NCI-H2029 (cell line): ENCODE data around the gene LDLRAD1.
"Not testable (repeated sequence)": the region's sequence is repeated elsewhere in the genome, so short reads cannot be mapped to it uniquely, and the experiment has no call there.

Experiments
- DNase-seq: peaks from one replicate; lab custom pipeline; 2025; lab: John Stamatoyannopoulos, UW

The LDLRAD1 gene

DNA sequence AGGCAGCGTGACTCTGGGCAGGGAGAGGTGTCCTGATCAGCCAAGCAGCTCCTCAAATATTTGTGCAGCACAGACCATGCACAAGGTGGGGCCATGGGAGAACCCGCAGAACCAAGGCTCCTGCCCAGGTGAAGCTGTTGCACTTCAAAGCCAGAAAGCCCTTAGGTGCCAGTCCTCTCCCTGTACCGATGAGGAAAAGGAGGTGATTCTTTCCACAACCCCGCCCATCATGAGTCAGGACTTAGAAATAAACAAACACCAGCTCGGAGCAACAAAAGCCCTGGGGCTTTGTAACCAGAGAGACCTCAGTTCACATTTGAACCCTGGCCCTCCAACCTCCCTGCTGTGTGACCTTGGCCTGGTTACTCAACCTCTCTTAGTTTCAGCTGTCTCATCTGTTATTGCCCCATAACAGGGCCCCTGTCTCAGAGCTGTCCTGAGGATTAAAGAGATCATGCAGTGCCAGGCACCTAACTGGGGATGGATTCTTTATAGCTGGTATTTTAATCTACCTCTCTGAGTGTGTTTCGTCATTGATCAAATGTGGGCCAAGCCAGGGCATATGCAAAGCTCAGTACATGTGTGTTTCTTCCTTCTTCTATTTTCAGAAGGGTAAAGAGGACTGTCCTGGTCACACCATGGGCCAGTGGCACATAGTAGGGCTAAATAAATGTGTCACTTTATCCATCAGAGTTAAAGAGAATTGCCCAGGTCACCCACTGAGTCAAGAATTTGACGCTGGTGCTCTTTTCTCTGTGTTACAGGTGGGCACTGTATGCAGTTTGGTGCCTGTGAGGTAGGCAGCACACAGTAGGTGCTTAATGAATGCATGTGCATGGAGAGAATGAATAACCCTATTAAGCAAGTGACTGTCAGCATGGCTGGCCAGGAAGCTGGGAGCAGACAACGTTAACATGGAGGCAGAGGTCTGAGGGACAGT is 1.4 kb downstream of the LDLRAD1 start:
- peak; percentile 100 for DNase-seq

DNA sequence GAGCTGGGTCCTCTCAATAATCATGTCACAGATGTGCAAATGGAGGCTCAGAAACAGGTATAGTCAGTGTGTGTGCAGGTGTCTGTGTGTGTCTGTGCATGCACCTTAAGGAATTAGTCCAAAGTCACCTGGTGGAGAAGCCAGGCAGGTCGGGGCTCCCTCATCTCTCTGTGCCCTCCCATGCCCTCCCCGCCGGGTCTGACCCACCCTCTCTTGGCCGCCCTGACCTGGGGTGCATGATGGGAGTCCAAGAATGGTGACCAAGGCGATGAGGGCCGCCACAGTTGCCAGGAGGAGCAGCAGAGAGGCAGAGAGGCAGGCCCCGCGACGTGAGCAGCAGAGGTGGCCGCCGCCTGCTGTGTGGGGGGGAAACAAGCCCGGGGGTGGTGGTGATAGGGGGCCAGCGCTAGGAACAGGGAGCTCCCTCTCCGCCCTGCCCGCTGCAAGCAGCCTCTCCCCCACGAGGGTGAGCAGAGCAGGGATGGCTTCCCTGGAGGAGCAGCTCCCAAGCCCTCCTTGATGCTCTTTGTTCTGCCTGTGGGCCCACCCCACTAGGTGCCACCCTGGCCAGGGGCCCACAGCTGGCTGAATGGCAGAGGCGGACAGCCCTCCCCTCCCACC is 3.9 kb downstream of the LDLRAD1 start:
- DNase-seq, result no peak

DNA sequence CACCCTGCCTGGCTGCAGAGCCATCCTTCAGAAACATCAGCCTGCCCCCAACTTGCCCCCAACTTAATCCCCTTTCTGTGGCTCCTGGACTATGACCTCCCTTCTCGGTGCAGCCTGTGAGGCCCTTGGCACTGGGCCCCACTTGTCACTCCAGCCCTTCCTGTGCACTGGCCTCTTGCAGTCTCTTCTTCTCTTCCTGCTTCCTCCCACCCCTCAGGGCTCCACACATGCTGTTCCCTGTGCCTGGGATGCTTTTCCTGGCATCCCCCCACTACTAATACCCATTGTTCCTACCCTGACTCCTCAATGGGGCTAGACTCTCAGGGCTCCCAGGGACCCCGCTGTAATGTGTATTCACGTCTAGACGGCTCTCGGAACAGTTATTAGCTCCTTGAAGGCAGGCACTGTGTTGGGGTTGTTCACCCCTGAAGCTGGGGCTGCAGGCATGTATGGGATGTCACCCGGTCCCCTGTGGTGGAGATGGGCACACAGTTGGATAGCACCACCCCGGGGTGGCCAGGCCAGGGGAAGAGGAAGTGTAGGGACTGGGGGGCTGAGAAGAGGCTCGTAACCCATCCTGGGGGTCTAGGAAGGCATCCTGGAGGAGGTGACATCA is 4.5 kb downstream of the LDLRAD1 start:
- DNase-seq, result no peak

DNA sequence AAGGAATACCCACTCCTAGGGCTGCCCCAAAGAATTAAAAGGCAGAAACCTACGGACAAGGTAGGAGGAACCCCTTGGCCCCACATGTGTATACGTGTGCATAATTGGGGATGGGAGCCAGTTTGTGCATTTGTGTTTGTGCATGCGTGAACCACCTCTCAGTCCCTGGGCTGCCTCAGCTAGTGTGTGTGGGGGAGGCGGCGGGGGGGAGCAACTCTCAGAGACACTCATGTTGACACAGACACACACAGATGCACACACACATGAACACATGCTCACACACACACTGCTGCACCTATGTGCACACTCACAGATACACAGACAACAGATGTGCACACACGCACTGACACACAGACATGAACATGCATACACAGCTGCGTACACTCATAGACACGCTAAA is 5.1 kb downstream of the LDLRAD1 start:
- DNase-seq, result no peak

DNA sequence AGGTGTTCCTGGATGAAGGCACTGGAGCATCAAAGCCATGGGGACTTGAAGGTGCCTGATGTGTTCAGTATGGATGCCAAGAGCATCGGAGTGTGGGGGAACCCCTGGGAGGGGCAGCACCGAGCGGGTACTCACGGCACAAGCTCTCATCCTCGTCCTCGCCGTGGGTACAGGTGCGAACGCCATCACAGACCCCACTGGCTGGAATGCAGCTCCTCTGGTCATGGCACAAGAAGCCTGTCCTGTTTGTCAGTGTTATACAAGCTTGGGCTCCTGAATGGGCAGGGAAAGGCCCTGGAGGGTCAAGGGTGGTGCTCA is 6.0 kb downstream of the LDLRAD1 start:
- DNase-seq, result no peak

DNA sequence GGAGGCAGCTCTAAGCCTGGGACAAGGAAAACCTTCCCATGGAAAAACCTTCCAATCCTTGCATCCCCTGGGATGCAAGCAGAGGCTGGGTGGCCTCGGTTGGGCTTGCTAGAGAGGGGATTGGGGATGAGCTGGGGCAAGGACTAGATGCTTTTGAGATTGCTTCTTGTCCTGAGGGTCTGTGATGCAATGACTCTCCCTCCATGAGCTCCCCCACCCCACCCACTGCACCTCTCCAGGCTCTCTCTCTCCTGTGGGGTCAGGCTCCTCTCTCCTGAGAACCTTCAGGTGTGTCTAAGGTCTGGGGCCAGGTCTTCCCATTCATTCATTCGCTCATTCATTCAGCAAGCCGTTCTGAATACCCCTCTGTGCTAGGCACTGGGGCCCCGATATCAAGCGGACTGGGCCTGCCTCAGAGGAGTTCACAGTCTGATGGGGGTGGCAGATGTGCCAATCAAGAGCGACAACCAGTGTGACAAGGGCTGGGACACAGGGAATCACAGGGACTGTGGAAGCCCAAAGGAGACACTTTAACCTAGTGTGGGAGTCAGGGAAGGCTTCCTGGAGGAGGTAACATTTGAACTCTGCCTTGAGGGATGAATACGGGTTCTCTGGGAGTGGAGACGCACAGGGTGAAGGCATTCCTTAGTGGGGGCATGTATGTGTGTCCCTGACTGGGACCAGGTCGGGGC is 6.5 kb downstream of the LDLRAD1 start:
- DNase-seq, result no peak

DNA sequence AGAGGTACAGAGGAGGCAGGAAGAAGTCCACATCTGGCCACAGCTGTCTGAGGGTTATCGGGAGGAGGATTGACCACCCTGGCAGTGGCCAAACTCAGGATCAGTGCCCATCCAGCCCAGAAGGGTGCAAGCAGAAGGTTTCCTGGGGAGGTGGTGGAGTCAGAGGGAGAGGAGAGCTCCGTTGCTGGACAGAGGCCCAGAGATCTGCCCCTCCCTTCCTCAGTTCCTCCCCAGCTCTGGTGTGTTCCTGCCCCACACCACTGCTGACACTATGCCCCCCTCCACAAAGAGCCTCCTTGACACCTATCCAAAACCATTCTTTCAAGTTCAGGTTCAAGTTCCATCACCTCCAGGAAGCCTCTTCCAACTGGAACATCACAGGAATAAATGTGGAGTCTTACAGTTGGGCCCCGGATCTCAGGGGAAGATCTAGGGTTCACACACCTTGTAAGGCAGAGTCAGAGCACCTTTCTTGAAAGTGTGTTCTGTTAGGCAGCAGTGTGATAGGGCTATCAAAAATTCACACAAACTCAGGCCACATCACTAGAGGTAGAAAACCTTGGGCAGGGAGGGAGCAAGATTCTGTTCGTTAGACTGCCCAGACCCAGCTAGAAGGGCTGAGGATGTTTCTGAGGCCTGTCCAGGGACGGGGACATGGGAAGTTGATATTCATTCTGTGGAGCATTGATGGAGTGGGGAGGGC is 7.4 kb downstream of the LDLRAD1 start:
- DNase-seq, result no peak

DNA sequence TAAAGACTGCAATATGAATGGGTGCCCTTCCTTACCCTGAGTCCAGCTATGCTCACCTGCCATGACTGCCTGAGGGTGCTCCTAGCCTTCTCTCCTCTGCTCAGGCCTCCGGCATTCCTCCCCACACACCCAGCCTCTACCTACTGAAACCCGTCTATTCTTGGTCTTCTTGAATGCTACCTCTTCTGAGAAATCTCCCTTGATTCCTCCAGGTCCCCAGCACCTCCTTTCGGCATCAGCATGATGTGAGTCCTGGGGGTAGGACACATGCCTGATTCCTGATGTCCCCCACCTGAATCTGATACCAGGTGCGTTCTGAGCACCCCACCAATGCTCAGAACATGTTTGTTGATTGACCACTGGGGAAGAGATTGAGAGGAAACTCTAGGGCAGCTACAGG is 8.6 kb downstream of the LDLRAD1 start:
- DNase-seq, result no peak

DNA sequence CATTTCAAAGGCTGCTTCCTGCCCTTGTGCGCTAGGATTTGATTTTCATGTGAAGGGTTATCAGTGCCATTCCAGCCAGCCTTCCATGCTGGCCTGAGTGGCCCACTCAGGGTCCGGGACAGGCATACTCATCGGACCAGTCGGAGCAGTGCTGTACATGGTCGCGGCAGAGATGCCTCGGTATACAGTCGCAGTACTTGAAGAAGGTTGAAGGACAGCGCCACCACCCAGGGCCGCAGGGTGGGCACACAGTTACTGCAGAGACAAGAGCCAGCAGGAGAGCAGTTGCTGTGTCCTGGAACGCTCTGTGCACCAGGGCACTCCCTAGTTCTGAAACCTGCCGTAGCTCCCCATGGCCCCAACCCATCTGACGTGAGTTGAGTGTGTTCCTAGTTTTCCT is 9.1 kb downstream of the LDLRAD1 start:
- no peak for DNase-seq

DNA sequence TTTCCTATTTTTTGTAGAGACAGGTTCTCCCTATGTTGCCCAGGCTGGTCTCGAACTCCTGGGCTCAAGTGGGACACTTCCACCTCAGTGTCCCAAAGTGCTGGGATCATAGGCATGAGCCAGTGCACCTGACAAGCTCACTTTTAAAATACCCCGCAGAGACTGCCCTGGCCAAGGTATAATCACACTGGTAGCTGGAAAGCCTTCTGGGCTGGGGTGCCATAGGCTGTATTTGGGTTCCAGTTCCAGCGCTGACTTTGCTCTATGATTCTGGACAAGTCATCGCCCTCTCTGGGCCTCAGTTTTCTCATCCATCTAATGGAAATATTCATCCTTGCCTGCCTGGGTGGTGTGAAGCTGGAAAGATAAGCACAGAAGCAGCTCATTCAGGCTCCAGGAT is 10.4 kb downstream of the LDLRAD1 start:
- no peak for DNase-seq

DNA sequence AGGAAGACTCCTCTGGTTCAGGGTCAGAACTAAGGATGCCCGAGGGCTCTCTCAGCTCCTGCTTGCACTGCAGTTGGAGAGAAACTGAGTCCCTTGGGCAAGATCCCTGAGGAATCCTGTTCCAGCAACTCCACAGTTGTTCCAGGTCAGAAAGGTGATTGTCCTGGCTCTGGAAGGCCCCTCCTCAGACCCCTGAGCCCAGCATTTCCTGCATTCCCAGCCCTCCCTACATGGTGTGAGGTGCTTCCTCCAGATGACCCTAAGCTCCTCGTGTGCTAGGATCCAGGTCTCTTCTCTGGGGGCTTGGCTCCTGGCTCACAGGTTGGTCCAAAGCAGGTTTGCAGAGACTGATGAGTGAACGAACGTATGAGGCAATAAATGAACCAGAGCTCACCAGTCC is 11.5 kb downstream of the LDLRAD1 start:
- DNase-seq, result no peak

DNA sequence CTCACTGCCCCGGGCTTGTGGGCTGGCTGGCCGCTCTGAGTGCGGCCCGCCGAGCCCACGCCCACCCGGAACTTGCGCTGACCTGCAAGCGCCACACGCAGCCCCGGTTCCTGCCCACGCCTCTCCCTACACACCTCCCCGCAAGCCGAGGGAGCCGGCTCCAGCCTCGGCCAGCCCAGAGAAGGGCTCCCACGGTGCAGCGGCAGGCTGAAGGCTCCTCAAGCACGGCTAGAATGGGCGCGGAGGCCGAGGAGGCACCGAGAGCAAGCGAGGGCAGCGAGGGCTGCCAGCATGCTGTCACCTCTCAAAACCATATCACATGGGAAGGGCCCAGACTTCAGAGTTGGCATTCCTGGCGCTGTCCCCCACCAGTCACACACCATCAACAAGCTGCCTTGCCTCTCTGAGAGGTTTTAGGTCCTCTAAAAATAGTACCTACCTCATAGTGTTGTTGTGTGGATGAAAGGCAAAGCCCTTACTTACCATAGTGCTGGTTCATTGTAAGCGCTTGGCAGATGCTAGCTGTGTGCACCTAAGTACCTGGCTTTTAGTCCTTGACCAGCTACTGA is 13.4 kb downstream of the LDLRAD1 start:
- no peak for DNase-seq

DNA sequence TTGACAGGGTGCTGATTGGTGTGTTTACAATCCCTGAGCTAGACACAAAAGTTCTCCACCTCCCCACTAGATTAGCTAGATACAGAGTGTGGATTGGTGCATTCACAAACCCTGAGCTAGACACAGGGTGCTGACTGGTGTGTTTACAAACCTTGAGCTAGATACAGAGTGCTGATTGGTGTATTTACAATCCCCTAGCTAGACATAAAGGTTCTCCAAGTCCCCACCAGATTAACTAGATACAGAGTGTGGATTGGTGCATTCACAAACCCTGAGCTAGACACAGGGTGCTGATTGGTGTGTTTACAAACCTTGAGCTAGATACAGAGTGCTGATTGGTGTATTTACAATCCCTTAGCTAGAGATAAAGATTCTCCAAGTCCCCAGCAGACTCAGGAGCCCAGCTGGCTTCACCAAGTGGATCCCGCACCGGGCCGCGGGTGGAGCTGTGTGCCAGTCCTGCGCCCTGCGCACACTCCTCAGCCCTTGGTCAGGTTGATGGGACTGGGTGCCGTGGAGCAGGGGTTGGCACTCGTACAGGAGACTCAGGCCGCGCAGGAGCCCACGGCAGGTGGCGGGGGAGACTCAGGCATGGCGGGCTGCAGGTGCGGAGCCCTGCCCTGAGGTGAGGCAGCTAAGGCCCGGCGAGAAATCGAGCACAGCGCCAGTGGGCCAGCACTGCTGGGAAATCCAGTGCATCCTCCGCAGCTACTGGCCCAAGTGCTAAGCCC is 14.1 kb downstream of the LDLRAD1 start:
- not testable (repeated sequence) for DNase-seq

DNA sequence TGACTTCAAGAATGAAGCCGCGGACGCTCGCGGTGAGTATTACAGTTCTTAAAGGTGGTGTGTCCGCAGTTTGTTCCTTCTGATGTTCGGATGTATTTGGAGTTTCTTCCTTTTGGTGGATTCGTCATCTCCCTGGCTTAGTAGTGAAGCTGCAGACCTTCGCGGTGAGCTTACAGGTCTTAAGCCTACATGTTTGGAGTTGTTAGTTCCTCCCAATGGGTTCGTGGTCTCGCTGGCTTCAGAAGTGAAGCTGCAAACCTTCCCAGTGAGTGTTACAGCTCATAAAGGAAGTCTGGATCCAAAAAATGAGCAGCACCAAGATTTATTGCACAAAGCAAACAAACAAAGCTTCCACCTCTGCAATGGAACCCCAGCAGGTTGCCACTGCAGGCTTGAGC is 14.7 kb downstream of the LDLRAD1 start:
- DNase-seq, result no peak

DNA sequence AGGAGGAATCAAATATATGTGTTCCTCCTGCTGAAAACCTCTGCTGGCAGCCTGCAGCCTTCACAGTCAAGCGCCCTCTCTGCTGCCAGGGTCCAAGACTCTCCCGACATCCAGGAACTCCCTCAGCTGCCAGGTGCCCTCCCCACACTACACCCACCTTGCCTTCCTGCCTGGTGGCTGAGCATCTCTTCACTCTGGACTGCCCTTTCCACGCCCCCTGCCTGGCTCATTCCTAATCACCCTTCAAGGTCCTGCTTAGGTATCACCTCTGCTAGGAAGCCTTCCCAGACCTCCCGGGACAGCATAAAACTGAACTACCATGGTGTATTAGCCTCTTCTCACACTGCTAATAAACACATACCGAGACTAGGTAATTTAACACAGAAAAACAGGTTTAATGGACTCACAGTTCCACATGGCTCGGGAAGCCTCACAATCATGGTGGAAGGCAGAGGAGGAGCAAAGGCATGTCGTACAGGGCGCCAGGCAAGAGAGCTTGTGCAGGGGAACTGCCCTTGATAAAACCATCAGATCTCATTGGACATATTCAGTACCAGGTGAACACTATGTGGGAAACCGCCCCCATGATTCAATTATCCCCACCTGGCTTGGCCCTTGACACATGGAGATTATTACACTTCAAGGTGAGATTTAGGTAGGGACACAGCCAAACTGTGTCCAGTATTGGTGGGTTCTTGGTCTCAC is 15.3 kb downstream of the LDLRAD1 start:
- no peak for DNase-seq

DNA sequence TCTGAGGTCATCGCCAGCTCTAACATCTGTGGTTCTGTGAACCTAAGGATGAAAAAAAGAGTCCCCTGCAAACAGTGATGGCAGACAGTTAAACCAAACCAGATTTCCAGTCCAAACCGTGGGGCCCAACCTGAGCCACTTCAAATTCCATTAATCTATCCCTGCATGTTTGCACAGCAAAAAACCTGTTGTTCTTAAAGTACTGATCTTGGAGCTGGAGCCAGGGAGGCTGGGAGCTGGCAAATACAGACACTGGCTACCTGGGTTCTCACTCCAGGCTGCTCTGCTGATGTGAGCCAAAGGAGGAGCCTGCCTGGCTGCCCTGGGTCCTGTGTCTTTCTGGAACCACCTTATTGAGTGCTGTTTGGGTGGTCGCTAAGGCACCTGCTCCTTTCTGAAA is 16.4 kb downstream of the LDLRAD1 start:
- DNase-seq, result peak; percentile 94

DNA sequence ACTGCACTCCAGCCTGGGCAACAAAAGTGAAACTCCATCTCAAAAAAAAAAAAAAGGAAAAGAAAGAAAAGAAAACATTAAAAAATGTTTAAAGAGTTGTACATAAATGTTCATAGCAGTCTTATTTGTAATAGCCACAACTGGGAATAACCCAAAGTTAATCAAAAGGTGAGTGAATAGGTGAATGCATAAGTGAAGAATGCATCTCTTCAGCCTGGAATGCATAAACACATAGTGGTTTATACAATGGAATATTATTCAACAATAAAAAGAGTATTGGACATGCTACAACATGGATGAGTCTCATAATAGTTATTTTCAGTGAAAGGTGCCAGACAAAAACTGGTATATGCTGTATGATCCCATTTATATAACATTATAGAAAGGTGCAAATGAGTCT is 18.1 kb downstream of the LDLRAD1 start:
- no peak for DNase-seq

DNA sequence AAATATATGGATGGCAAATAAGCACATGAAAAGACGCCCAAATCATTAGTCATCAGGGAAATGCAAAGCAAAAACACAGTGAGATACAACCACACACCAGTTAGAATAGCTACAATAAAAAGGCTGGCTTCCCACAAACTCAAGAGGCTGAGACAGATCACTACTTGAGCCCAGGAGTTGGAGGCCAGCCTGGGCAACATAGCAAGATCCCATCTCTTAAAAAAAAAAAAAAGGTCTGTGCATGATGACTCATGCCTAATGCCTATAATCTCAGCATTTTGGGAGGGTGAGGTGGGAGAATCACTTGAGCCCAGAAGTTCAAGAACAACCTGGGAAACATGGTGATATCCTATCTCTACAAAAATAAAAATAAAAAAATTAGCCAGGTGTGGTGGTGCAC is 19.8 kb downstream of the LDLRAD1 start:
- DNase-seq, result no peak

DNA sequence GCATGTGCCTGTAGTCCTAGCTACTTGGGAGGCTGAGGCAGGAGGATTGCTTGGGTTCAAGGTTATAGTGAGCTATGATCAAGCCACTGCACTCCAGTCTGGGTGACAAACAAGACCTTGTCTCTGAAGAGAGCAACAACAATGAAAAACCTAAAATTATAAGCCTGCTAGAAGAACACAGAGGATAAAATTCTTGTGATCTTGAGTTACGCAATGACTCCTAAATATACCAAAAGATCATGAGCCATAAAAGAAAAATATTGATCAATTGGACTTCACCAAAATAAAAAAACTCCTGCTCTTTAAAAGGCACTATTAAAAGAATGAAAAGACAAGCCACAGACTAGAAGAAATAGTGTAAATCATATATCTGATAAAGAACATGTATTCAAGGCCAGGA is 22.3 kb downstream of the LDLRAD1 start:
- no peak for DNase-seq

DNA sequence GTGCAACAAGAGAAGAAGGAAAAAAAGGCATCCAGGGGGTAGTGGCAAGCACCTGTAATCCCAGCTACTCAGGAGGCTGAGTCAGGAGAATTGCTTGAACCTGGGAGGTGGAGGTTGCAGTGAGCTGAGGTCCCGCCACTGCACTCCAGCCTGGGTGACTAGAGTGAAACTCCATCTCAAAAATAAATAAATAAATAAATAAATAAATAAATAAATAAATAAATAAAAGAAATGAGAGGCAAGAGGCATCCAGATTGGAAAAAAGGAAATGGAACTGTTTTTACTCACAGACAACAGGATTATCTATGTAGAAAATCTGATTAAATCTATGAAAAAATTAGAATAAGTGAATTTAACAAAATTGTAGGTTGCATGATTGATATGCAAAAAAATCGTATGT is 23.5 kb downstream of the LDLRAD1 start:
- not testable (repeated sequence) for DNase-seq
